Liver (tissue), 9 donors: ENCODE results near the gene THOC2. TPM values are rescaled to one million over a fixed set of nuclear protein-coding genes. Genes with fewer than 3 reads are reported as not detected.

Experiments
- DNase-seq: peaks from one replicate; pipeline ENCODE4 v3.0.0-alpha.2; 2017; ENCODE audit warnings: low spot score
- H3K27ac ChIP-seq, 2 donors: one replicate each; pipeline ENCODE4 v1.7.0; 2013; ENCODE audit warnings: inconsistent platforms in 2 of 2, low read length in 2 of 2, control low read depth in 1 of 2, low read depth in 1 of 2, mild to moderate bottlenecking in 1 of 2
- H3K27me3 ChIP-seq, 4 donors: one replicate each; pipeline versions ENCODE4 v1.6.1 to v1.7.0; 2013; ENCODE audit warnings: low read length in 3 of 4, inconsistent platforms in 1 of 4, mild to moderate bottlenecking in 1 of 4, moderate library complexity in 1 of 4; ENCODE audit not compliant: control insufficient read depth in 4 of 4, insufficient read depth in 4 of 4
- H3K36me3 ChIP-seq, 4 donors: one replicate each; pipeline versions ENCODE4 v1.6.1 to v1.7.0; 2013; ENCODE audit warnings: low read length in 3 of 4, mild to moderate bottlenecking in 3 of 4, low read depth in 1 of 4, moderate library complexity in 1 of 4; ENCODE audit not compliant: control insufficient read depth in 4 of 4, insufficient read depth in 3 of 4
- H3K4me1 ChIP-seq, 4 donors: one replicate each; pipeline versions ENCODE4 v1.6.1 to v1.7.0; 2013; ENCODE audit warnings: low read length in 3 of 4, mild to moderate bottlenecking in 3 of 4, moderate library complexity in 1 of 4; ENCODE audit not compliant: control insufficient read depth in 4 of 4, insufficient read depth in 4 of 4
- H3K4me3 ChIP-seq, 3 donors: one replicate each; pipeline versions ENCODE4 v1.6.1 to v1.7.0; 2013; ENCODE audit warnings: low read length in 3 of 3, control low read depth in 1 of 3, low read depth in 1 of 3, mild to moderate bottlenecking in 1 of 3
- H3K9ac ChIP-seq, 2 donors: one replicate each; pipeline ENCODE4 v1.7.0; 2013; ENCODE audit warnings: low read length in 2 of 2, mild to moderate bottlenecking in 2 of 2, moderate library complexity in 2 of 2, control low read depth in 1 of 2, low read depth in 1 of 2
- H3K9me3 ChIP-seq, 4 donors: one replicate each; pipeline versions ENCODE4 v1.6.1 to v1.7.0; 2013; ENCODE audit warnings: low read length in 3 of 4; ENCODE audit not compliant: control insufficient read depth in 4 of 4
- FOXA2 ChIP-seq: IDR thresholded peaks from 2 replicates; pipeline ENCODE4 v1.6.1; 2016; ENCODE audit warnings: antibody characterized with exemption
- GABPA ChIP-seq, 2 donors: IDR thresholded peaks in 1 of 2; conservative IDR thresholded peaks in 1 of 2; 2 replicates each; pipeline ENCODE4 v1.6.1; 2016; ENCODE audit warnings: antibody characterized with exemption in 2 of 2, mild to moderate bottlenecking in 1 of 2, moderate library complexity in 1 of 2
- HNF4A ChIP-seq, 2 donors: conservative IDR thresholded peaks; 2 replicates each; pipeline ENCODE4 v1.6.1; 2016; ENCODE audit warnings: antibody characterized with exemption in 2 of 2, mild to moderate bottlenecking in 2 of 2
- HNF4G ChIP-seq: IDR thresholded peaks from 2 replicates; pipeline ENCODE4 v1.6.1; 2016; ENCODE audit warnings: antibody characterized with exemption
- NR2F2 ChIP-seq: IDR thresholded peaks from 2 replicates; pipeline ENCODE4 v1.6.1; 2016; ENCODE audit warnings: antibody characterized with exemption
- RXRA ChIP-seq, 2 donors: IDR thresholded peaks; 2 replicates each; pipeline ENCODE4 v1.6.1; 2017 to 2018; ENCODE audit warnings: antibody characterized with exemption in 2 of 2, mild to moderate bottlenecking in 1 of 2
- SP1 ChIP-seq: IDR thresholded peaks from 2 replicates; pipeline ENCODE4 v1.6.1; 2018; ENCODE audit warnings: antibody characterized with exemption, mild to moderate bottlenecking
- TAF1 ChIP-seq: conservative IDR thresholded peaks from 2 replicates; pipeline ENCODE4 v1.6.1; 2016; ENCODE audit warnings: antibody characterized with exemption, mild to moderate bottlenecking
- YY1 ChIP-seq: IDR thresholded peaks from 2 replicates; pipeline ENCODE4 v1.6.1; 2016; ENCODE audit warnings: antibody characterized with exemption, mild to moderate bottlenecking
- WGBS: extraction: QIAGEN DNeasy Blood & Tissue Kit; methylation state at CpG from one replicate; pipeline ENCODE4 v1.1.7; 2013; 5-methylcytosine and 5-hydroxymethylcytosine counted together
- polyA plus RNA-seq, 2 donors: library from polyadenylated mRNA; stranded (reverse) in 1 of 2; unstranded in 1 of 2; fragments of 200-250 nt in 1 of 2; fragments of >200 nt in 1 of 2; fragmentation: Nextera tagmentation in 1 of 2; extraction: Ambion mirVana in 1 of 2; gene quantifications; one replicate each; pipeline versions ENCODE4 v1.2.1 to v1.2.3, GENCODE V29; 2013 to 2015
- total RNA-seq, 2 donors: library from RNA; depleted of rRNA; stranded (reverse); fragments of >200 nt; gene quantifications; one replicate each; pipeline ENCODE4 v1.2.3, GENCODE V29; 2014
- TF ChIP-seq, protein P1 (sequence below): IDR thresholded peaks from 2 replicates; pipeline ENCODE4 v1.6.1; 2016; ENCODE audit warnings: antibody characterized with exemption
- TF ChIP-seq, protein P2 (sequence below): IDR thresholded peaks from 2 replicates; pipeline ENCODE4 v1.6.1; 2016; ENCODE audit warnings: antibody characterized with exemption
- TF ChIP-seq, protein P3 (sequence below): fragments of 150-350 bp; IDR thresholded peaks from 2 replicates; pipeline ENCODE4 v1.5.1; 2017; ENCODE audit warnings: improper control_type of control experiment, low read depth, low read length; ENCODE audit not compliant: missing input control
- donor health status: healthy.
- donor health status: healthy.
- donor health status: healthy.
- donor health status: healthy.
- donor health status: healthy.

THOC2 gene
- total and polyA plus RNA-seq, 4 donors = 10.6 to 55.9 (median 40.7) TPM

GRCh38 chrX:123629502-123629901 is 103.3 kb downstream of the THOC2 start:
- Histone ChIP-seq H3K4me3 (no peak overlapping the region), H3K27me3 (no peaks in the 10 kb centered on the region), H3K36me3 (peaks cover 1 to 25% (median 8%) of the 10 kb centered on the region in 4 donors), H3K4me1 (no peaks in the 10 kb centered on the region), H3K9me3 (no peaks in the 10 kb centered on the region), H3K27ac (no peak overlapping the region), H3K9ac (no peak overlapping the region)
- DNase-seq = no peak
- TF ChIP-seq GABPA (IDR thresholded peaks at IDR 0.05 in 1 of 2, conservative IDR thresholded peaks at IDR 0.05 in 1 of 2) = no peak
- 96% methylated on average over 3 of the region's 3 CpGs for WGBS

- peaks cover 1 to 27% (median 15%) of the 10 kb centered on the region in 4 donors for H3K36me3 ChIP-seq
Measured at GRCh38 chrX:123626962-123627361, 105.9 kb downstream of the THOC2 start.

DNA sequence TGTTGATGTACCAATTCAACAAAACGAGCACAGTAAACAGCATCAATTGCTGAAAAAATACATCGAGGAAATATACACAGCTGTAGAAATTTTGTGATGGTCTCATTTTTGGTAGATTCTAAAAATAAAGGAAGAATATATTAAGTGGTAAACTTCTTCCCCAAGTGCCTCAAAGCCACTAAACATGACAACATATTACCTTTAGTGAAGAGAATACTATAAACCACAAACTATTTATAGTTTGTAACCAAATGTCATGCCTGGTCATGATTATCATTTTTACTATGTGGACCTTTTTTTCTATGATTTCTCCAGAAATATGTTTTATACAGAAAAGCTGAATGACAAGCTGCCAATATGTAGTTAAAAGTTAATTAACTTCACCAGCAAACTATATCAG is 106.9 kb downstream of the THOC2 start:
- no peak overlapping the region for H3K9ac ChIP-seq
- H3K4me1 ChIP-seq = no peaks in the 10 kb centered on the region
- H3K9me3 ChIP-seq = no peaks in the 10 kb centered on the region
- TF ChIP-seq, protein P1, sequence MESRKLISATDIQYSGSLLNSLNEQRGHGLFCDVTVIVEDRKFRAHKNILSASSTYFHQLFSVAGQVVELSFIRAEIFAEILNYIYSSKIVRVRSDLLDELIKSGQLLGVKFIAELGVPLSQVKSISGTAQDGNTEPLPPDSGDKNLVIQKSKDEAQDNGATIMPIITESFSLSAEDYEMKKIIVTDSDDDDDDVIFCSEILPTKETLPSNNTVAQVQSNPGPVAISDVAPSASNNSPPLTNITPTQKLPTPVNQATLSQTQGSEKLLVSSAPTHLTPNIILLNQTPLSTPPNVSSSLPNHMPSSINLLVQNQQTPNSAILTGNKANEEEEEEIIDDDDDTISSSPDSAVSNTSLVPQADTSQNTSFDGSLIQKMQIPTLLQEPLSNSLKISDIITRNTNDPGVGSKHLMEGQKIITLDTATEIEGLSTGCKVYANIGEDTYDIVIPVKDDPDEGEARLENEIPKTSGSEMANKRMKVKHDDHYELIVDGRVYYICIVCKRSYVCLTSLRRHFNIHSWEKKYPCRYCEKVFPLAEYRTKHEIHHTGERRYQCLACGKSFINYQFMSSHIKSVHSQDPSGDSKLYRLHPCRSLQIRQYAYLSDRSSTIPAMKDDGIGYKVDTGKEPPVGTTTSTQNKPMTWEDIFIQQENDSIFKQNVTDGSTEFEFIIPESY = no peak
- H3K27ac ChIP-seq = no peak overlapping the region
- WGBS = 94% methylated on average over 2 of the region's 2 CpGs
- H3K36me3 ChIP-seq = peaks cover 1 to 26% (median 14%) of the 10 kb centered on the region in 4 donors
- H3K4me3 ChIP-seq = no peak overlapping the region
- H3K27me3 ChIP-seq = no peaks in the 10 kb centered on the region
- no peak for DNase-seq

More at GRCh38 chrX:123626962-123627361, 105.9 kb downstream of the THOC2 start:
- no peak for TF ChIP-seq SP1
- no peak for TF ChIP-seq RXRA (IDR thresholded peaks at IDR 0.05)
- no peak for TF ChIP-seq HNF4G
- TF ChIP-seq GABPA (IDR thresholded peaks at IDR 0.05 in 1 of 2, conservative IDR thresholded peaks at IDR 0.05 in 1 of 2) = no peak
- H3K27ac ChIP-seq = no peak overlapping the region
- H3K27me3 ChIP-seq = no peaks in the 10 kb centered on the region
- H3K9me3 ChIP-seq = no peaks in the 10 kb centered on the region
- H3K9ac ChIP-seq = no peak overlapping the region
- no peak for DNase-seq
- H3K4me3 ChIP-seq = no peak overlapping the region
- H3K4me1 ChIP-seq = no peaks in the 10 kb centered on the region

- Histone ChIP-seq H3K4me3 (no peak overlapping the region), H3K9ac (no peak overlapping the region), H3K36me3 (peaks cover 1 to 27% (median 16%) of the 10 kb centered on the region in 4 donors), H3K27me3 (no peaks in the 10 kb centered on the region), H3K4me1 (no peaks in the 10 kb centered on the region), H3K27ac (no peak overlapping the region), H3K9me3 (no peaks in the 10 kb centered on the region)
- TF ChIP-seq NR2F2 (no peak), GABPA (IDR thresholded peaks at IDR 0.05 in 1 of 2, conservative IDR thresholded peaks at IDR 0.05 in 1 of 2) (no peak), TAF1 (no peak)
- DNase-seq = no peak
- 97% methylated on average over 1 of the region's 1 CpG for WGBS
Measured at GRCh38 chrX:123625477-123625876, 107.4 kb downstream of the THOC2 start.

- Histone ChIP-seq H3K36me3 (peaks cover 0 to 17% (median 15%) of the 10 kb centered on the region in 4 donors), H3K9ac (no peak overlapping the region), H3K27ac (no peak overlapping the region), H3K4me1 (no peaks in the 10 kb centered on the region), H3K27me3 (no peaks in the 10 kb centered on the region), H3K9me3 (no peaks in the 10 kb centered on the region), H3K4me3 (no peak overlapping the region)
- TF ChIP-seq, protein P2, sequence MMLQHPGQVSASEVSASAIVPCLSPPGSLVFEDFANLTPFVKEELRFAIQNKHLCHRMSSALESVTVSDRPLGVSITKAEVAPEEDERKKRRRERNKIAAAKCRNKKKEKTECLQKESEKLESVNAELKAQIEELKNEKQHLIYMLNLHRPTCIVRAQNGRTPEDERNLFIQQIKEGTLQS = no peak
- TF ChIP-seq, protein P3, sequence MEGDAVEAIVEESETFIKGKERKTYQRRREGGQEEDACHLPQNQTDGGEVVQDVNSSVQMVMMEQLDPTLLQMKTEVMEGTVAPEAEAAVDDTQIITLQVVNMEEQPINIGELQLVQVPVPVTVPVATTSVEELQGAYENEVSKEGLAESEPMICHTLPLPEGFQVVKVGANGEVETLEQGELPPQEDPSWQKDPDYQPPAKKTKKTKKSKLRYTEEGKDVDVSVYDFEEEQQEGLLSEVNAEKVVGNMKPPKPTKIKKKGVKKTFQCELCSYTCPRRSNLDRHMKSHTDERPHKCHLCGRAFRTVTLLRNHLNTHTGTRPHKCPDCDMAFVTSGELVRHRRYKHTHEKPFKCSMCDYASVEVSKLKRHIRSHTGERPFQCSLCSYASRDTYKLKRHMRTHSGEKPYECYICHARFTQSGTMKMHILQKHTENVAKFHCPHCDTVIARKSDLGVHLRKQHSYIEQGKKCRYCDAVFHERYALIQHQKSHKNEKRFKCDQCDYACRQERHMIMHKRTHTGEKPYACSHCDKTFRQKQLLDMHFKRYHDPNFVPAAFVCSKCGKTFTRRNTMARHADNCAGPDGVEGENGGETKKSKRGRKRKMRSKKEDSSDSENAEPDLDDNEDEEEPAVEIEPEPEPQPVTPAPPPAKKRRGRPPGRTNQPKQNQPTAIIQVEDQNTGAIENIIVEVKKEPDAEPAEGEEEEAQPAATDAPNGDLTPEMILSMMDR = no peak
- TF ChIP-seq HNF4G = no peak
- no peak for TF ChIP-seq FOXA2
- TF ChIP-seq YY1 = no peak
- TF ChIP-seq HNF4A (conservative IDR thresholded peaks at IDR 0.05) = no peak
- DNase-seq = no peak
- WGBS = 100% methylated on average over 1 of the region's 1 CpG
Measured at GRCh38 chrX:123617007-123617406, 115.8 kb downstream of the THOC2 start.
